ENCODE measurements around the gene CASP3. TPM values are rescaled to one million over a fixed set of nuclear protein-coding genes. Genes with fewer than 3 reads are reported as not detected.
A peak's percentile ranks its signal among the peaks of the same experiment; 100 is the strongest.

The CASP3 gene
- total RNA-seq, 2 donors from 2014 or later = 45.4 to 57.9 TPM

DNA sequence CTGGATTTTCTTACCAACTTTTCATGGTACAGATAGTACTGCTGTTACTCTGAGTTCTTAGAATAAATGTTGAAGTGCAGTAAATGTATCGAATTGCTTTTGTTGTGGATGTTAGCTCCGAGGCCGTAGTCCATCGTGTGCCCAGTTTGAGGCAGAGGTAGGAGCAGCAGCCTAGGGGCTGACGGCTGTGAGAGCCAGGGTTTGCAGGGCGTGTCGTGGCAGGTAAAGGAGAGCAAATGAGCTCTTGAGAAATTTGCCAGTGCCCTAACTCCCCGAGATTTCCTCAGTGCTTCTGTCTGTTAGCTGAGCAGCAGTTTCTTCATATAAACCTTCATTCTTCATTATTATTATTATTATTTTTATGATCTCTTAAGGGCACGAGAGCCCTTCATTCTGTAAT, 21.9 kb upstream of the CASP3 start:
- H3K9ac ChIP-seq (ENCODE audit: low read depth in 2 of 2, low read length in 2 of 2) = peak overlapping the region in 1 of 2 donors; percentile 46
- DNase-seq = no peak
- H3K4me1 ChIP-seq = no peaks in the 10 kb centered on the region
- no peak overlapping the region for H3K4me3 ChIP-seq
- no peaks in the 10 kb centered on the region for H3K36me3 ChIP-seq
- H3K9me3 ChIP-seq = no peaks in the 10 kb centered on the region
- TF ChIP-seq, protein P1, sequence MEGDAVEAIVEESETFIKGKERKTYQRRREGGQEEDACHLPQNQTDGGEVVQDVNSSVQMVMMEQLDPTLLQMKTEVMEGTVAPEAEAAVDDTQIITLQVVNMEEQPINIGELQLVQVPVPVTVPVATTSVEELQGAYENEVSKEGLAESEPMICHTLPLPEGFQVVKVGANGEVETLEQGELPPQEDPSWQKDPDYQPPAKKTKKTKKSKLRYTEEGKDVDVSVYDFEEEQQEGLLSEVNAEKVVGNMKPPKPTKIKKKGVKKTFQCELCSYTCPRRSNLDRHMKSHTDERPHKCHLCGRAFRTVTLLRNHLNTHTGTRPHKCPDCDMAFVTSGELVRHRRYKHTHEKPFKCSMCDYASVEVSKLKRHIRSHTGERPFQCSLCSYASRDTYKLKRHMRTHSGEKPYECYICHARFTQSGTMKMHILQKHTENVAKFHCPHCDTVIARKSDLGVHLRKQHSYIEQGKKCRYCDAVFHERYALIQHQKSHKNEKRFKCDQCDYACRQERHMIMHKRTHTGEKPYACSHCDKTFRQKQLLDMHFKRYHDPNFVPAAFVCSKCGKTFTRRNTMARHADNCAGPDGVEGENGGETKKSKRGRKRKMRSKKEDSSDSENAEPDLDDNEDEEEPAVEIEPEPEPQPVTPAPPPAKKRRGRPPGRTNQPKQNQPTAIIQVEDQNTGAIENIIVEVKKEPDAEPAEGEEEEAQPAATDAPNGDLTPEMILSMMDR (IDR thresholded peaks at IDR 0.05) = no peak
- intact Hi-C loops (cut with DNase I) = no loop called here
- no peak overlapping the region for H3K27ac ChIP-seq
- H3K27me3 ChIP-seq = no peaks in the 10 kb centered on the region

DNA sequence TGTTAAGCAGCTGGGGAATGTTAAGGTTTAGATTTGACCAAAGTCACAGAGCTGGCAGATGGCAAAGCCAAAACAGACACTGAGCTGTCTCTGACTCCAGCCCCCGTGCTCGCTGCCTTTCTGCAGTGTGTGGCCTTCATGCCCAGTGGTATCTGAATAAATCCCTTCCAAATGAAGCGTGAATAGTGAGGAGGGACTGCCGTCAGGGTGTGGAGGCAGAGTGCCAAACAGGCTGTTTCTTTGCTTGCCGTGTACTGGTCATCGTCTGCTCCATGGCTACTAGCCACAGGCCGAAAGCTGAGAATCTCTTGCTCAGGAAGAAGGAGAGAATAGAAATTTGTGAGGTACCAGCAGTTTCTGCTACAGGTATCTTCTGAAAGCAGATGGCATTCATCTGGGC, 20.0 kb upstream of the CASP3 start:
- DNase-seq = no peak
- no peak overlapping the region for H3K27ac ChIP-seq
- H3K27me3 ChIP-seq = no peaks in the 10 kb centered on the region
- TF ChIP-seq, protein P1 (IDR thresholded peaks at IDR 0.05) = no peak
- intact Hi-C loops (cut with DNase I) = no loop called here
- no peaks in the 10 kb centered on the region for H3K4me1 ChIP-seq
- no peaks in the 10 kb centered on the region for H3K36me3 ChIP-seq
- H3K9ac ChIP-seq (ENCODE audit: low read depth in 2 of 2, low read length in 2 of 2) = peak overlapping the region in 1 of 2 donors; percentile 26
- no peak overlapping the region for H3K4me3 ChIP-seq
- no peaks in the 10 kb centered on the region for H3K9me3 ChIP-seq

DNA sequence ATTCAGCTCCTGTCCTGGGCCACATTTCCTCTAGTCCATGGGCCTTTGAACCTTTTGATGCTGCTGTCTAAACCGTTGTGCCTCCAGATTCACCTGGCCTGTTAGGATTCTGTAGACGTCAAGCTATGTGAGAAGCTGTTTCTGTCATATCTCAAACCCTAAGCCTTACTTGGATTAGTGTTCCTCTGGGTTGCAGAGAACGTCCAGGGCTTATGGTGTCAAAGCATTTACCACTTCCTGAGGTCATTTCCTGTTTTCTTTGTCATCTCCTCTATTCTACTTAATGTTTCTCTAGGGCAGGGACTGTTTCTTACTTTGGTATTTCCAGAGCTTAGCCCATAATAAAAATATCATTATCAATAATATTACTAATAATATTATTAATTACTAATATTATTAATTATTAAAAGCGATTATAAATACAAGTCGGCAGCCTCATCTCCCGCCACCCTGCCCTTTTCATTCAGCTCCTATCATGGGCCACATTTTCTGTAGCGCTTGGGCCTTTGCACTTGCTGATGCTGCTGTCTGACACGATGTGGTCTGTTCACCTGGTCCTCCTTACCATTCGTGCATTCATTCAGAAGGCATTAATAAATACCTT, 19.4 kb upstream of the CASP3 start:
- intact Hi-C loops (cut with DNase I) = no loop called here
- Histone ChIP-seq H3K4me1 (no peaks in the 10 kb centered on the region), H3K36me3 (no peaks in the 10 kb centered on the region), H3K4me3 (no peak overlapping the region), H3K27ac (no peak overlapping the region), H3K9me3 (no peaks in the 10 kb centered on the region), H3K9ac (ENCODE audit: low read depth in 2 of 2, low read length in 2 of 2) (no peak overlapping the region), H3K27me3 (no peaks in the 10 kb centered on the region)
- TF ChIP-seq, protein P1 (IDR thresholded peaks at IDR 0.05) = no peak
- DNase-seq = no peak

DNA sequence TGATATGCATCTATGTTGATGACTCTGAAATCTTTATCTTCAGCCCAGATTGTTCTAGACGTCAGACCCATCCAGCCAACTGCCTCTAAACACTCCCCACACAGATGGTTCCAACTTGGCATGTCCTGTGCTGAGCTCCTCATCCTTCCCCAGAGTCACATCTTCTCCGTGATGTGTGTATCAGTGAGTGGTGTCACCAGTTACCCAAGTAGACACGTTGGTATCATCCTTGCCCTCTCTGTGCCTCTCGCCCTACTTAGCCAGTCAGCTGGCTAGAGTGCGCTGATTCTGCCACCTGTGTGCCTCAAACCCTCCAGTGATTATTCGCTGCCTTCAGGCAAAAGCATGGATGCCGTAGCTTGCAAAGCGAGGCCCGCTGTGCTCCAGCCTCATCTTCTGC, 18.8 kb upstream of the CASP3 start:
- H3K4me3 ChIP-seq = no peak overlapping the region
- H3K27me3 ChIP-seq = no peaks in the 10 kb centered on the region
- H3K9me3 ChIP-seq = no peaks in the 10 kb centered on the region
- TF ChIP-seq, protein P1 (IDR thresholded peaks at IDR 0.05) = no peak
- no peaks in the 10 kb centered on the region for H3K4me1 ChIP-seq
- intact Hi-C loops (cut with DNase I) = no loop called here
- no peak for DNase-seq
- no peak overlapping the region for H3K27ac ChIP-seq
- no peaks in the 10 kb centered on the region for H3K36me3 ChIP-seq
- H3K9ac ChIP-seq (ENCODE audit: low read depth in 2 of 2, low read length in 2 of 2) = no peak overlapping the region

DNA sequence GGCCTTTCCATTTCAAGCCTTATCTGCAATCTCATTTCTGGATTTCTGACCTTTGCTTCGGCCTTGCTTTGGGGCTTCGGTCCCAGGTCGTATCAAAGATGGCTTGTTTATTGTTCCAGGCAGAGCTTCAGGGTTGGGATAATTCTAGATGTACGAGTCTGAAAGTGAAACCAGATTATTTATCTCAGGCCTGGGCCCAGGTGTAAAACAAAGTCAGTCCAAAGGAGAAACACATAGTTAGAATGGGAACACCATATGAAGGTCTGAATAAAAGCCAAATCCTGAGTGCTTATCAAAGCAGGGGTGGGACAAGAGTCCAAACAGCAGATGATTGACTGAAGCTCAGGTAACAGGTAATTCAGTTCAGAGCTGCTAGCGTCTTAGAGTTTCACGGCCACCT, 17.4 kb upstream of the CASP3 start:
- DNase-seq = peak; percentile 45
- H3K9ac ChIP-seq (ENCODE audit: low read depth in 2 of 2, low read length in 2 of 2) = peak overlapping the region in 1 of 2 donors; percentile 52
- intact Hi-C loops (cut with DNase I) = no loop called here
- H3K9me3 ChIP-seq = no peaks in the 10 kb centered on the region
- H3K4me3 ChIP-seq = no peak overlapping the region
- TF ChIP-seq, protein P1 (IDR thresholded peaks at IDR 0.05) = no peak
- no peaks in the 10 kb centered on the region for H3K27me3 ChIP-seq
- H3K4me1 ChIP-seq = no peaks in the 10 kb centered on the region
- H3K27ac ChIP-seq = peak overlapping the region; percentile 83
- H3K36me3 ChIP-seq = no peaks in the 10 kb centered on the region
